SJSA1 (cell line): ENCODE data around the gene TYW3. TPM values are rescaled to one million over a fixed set of nuclear protein-coding genes. Genes with fewer than 3 reads are reported as not detected.

ENCODE experiments used
- DNase-seq, 2 experiments: peaks; one replicate each; pipeline ENCODE4 v3.0.0-alpha.2; 2015 to 2020; ENCODE audit warnings: low spot score in 2 of 2, low read depth in 1 of 2
- H3K27ac ChIP-seq: fragments of 250-450 bp; sonication (Bioruptor Pico); 2 replicates; pipeline ENCODE4 v1.5.1; 2020; ENCODE audit warnings: mild to moderate bottlenecking, moderate library complexity
- H3K27me3 ChIP-seq: fragments of 250-450 bp; sonication (Bioruptor Pico); replicated peaks from 2 replicates; pipeline ENCODE4 v1.5.1; 2020; ENCODE audit warnings: mild to moderate bottlenecking, moderate library complexity
- H3K36me3 ChIP-seq: fragments of 250-450 bp; sonication (Bioruptor Pico); 2 replicates; pipeline ENCODE4 v1.5.1; 2020; ENCODE audit warnings: mild to moderate bottlenecking
- H3K4me1 ChIP-seq: fragments of 250-450 bp; sonication (Bioruptor Pico); replicated peaks from 2 replicates; pipeline ENCODE4 v1.6.1; 2021; ENCODE audit warnings: mild to moderate bottlenecking
- H3K4me3 ChIP-seq: fragments of 250-450 bp; sonication (Bioruptor Pico); 2 replicates; pipeline ENCODE4 v1.5.1; 2020; ENCODE audit warnings: mild to moderate bottlenecking
- H3K9me3 ChIP-seq: fragments of 250-450 bp; sonication (Bioruptor Pico); replicated peaks from 2 replicates; pipeline ENCODE4 v1.5.1; 2020; ENCODE audit warnings: mild to moderate bottlenecking
- total RNA-seq: library from RNA; depleted of rRNA; stranded (reverse); fragments of >200 nt; shearing (Covaris generic); gene quantifications from 2 replicates; pipeline ENCODE4 v1.2.3, GENCODE V29; 2014; rRNA removed

TYW3 gene
- total RNA-seq, result 25.8 and 41.4 TPM in 2 replicates

DNA sequence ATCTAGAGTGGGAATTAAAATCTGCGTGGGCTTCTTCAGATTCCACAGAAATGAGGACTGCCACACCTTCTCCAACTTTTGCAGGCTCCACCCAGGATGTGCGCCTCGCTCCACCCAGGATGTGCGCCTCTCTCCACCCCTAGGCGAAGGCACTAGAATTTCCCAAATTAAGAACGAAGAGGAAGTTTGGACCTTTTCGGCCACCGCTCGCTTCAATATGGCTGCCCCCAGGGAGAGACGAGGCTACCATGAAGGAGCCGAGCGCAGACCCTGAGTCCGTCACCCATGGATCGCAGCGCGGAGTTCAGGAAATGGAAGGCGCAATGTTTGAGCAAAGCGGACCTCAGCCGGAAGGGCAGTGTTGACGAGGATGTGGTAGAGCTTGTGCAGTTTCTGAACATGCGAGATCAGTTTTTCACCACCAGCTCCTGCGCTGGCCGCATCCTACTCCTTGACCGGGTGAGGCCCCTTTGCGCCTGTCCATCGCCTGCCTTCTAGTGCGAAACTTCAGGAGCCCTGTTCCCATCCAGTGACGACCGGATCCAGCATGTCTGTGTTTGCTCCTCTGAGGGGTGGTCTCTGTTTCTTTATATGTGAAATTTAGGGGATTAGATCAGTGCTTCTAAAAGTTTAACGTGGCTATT, at the start of gene TYW3, which contains the start of gene CRYZ:
TSS of gene TYW3 (plus strand) at position 193 of the 644 bp plus-strand sequence. CDS start at position 286, 93 bp downstream.
TSS of gene CRYZ (minus strand) at position 91 of the 644 bp plus-strand sequence. CDS start 8,229 bp downstream, outside the sequence.
- peaks cover 26% of the 10 kb centered on the region for H3K4me1 ChIP-seq
- peak within 1 kb of the TSS; percentile 73 for H3K27ac ChIP-seq
- H3K36me3 ChIP-seq, result peaks cover 38% of the 10 kb centered on the region
- no peaks in the 10 kb centered on the region for H3K9me3 ChIP-seq
- no peaks in the 10 kb centered on the region for H3K27me3 ChIP-seq
- peak; percentile 92 to 95 for DNase-seq
- peak within 1 kb of the TSS; percentile 64 for H3K4me3 ChIP-seq

DNA sequence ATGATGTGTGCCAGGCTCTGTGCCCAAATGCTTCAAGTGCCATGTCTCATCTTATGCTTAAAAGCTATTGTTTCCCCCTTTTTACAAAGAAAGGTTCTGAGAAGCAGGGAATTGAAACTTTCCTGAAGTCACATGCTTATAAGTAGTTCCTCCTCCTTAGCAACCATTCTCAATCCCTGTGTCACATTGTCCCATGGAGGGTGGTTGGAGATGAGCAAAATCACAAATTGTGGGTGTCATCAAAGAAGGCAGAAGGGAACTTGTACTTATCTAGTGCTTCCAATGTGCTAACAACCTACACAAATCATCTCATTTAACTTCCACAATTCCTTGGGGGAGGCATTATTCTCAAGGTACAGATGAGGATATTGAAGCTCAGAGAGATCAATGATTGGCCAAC, 49.3 kb upstream of the TYW3 start:
- Histone ChIP-seq H3K27me3 (peaks cover 3% of the 10 kb centered on the region; the same call in 1 of the 2 replicates), H3K27ac (no peak overlapping the region), H3K4me3 (no peak overlapping the region), H3K36me3 (no peaks in the 10 kb centered on the region), H3K9me3 (no peaks in the 10 kb centered on the region), H3K4me1 (no peaks in the 10 kb centered on the region)
- DNase-seq, result no peak

- H3K4me1 ChIP-seq, result no peaks in the 10 kb centered on the region
- H3K27me3 ChIP-seq, result peaks cover 3% of the 10 kb centered on the region; the same call in 1 of the 2 replicates
These were observed 48.7 kb upstream of the TYW3 start for GRCh38 chr1:74684301-74684700.

DNA sequence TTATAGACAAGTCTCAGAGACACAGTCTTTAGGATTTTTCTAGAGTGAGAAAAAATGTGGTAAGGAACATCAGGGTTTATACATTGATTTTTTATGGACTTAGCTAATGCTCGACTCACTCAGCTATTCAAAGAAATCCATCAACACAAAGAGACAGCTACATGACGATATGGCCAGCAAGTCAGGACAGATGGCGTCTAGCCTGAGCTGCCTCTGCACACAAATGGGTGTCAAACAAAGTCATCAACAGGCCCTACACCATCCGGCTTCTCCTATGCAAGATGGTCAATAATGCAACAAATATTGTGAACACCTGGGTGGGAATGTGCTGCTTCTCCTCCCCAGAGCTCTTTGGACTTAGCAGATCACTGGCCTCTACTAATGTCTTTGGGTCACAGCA, 46.0 kb upstream of the TYW3 start:
- H3K27ac ChIP-seq, result no peak overlapping the region
- H3K27me3 ChIP-seq, result peaks cover 3% of the 10 kb centered on the region; the same call in 1 of the 2 replicates
- H3K9me3 ChIP-seq, result no peaks in the 10 kb centered on the region
- H3K4me3 ChIP-seq, result no peak overlapping the region
- no peaks in the 10 kb centered on the region for H3K4me1 ChIP-seq
- no peaks in the 10 kb centered on the region for H3K36me3 ChIP-seq
- no peak for DNase-seq

More at GRCh38 chr1:74684301-74684700, 48.7 kb upstream of the TYW3 start:
- no peak overlapping the region for H3K4me3 ChIP-seq
- H3K36me3 ChIP-seq, result no peaks in the 10 kb centered on the region
- H3K9me3 ChIP-seq, result no peaks in the 10 kb centered on the region
- DNase-seq, result no peak
- no peak overlapping the region for H3K27ac ChIP-seq

DNA sequence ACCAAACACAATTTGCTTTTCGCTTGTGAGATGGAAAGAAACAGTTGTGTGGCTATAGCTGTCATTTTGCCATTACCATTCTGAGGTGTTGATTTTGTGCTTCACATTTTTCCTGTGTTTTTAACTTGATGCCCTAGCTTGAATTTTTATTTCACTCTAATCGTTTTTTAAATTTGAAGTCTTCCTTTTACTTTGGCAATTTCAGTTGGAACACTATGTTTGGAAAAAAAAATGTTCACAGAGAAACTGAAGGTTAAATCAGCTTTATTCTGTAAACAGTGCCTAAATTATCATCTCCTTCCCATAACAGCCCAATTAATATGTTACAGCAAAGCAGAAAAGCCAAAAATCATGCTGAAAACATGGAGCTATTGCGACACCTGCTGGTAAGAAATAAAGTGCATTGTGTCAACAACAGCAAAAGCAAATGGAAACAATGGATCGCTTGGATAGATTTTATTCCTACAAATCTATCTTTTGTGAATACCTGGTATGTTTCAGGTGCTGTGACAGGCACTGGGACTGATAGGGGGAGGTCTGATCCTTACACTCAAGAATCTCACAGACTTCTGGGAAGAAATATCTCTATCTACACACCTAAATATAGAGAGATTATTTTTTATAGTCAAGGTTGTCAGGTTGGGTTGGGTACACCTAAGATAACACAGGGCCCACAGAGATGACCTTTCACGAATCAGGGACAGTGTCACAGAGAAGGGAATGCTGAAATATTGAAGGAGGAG, 43.2 kb upstream of the TYW3 start:
- DNase-seq, result peak in 1 of 2 experiments; percentile 56
- no peaks in the 10 kb centered on the region for H3K9me3 ChIP-seq
- no peak overlapping the region for H3K4me3 ChIP-seq
- H3K4me1 ChIP-seq, result peaks cover 12% of the 10 kb centered on the region
- no peak overlapping the region for H3K27ac ChIP-seq
- H3K27me3 ChIP-seq, result no peaks in the 10 kb centered on the region; the same call in 1 of the 2 replicates
- H3K36me3 ChIP-seq, result no peaks in the 10 kb centered on the region

- no peaks in the 10 kb centered on the region for H3K9me3 ChIP-seq
- no peak overlapping the region for H3K27ac ChIP-seq
- no peaks in the 10 kb centered on the region for H3K36me3 ChIP-seq
- DNase-seq, result no peak
- no peaks in the 10 kb centered on the region; the same call in 1 of the 2 replicates for H3K27me3 ChIP-seq
- peaks cover 12% of the 10 kb centered on the region for H3K4me1 ChIP-seq
- H3K4me3 ChIP-seq, result no peak overlapping the region
These were observed 42.6 kb upstream of the TYW3 start for GRCh38 chr1:74690364-74690696.

DNA sequence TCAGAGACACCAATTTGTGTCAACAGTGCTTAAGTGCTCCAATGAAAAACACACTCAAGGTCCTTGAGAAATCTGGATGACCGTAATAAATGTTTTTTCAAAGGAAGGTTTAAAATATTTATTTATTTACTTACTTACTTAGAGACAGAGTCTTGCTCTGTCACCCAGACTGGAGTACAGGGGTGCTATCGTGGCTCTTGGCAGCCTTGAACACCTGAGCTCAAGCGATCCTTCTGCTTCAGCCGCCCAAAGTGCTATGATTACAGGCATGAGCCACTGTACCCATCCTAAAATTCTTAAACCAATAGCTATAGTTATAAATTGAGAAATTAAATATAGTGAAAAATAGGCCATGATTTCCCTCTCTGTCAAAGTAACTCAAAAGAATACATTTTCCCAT, 42.0 kb upstream of the TYW3 start:
- Histone ChIP-seq H3K4me3 (no peak overlapping the region), H3K9me3 (no peaks in the 10 kb centered on the region), H3K27me3 (no peaks in the 10 kb centered on the region; the same call in 1 of the 2 replicates), H3K27ac (no peak overlapping the region), H3K4me1 (peaks cover 12% of the 10 kb centered on the region), H3K36me3 (no peaks in the 10 kb centered on the region)
- no peak for DNase-seq

DNA sequence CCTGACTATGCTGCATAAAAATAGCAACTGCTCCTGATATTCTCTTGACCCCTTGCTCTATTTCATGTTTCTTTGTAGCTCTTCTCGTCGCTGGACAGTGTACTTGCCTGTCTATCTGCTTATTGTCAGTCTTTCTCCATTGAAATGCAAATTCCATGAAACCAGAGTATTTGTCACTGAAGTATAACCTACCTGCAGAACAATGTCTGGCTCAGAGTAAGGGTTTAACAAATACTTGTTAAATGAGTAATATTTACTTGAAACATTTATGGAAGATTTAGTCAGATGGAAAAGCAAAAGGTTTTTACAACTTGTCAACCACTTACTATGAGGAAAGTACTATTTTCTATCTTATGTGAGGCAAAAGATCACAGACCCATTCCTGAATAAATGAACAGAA, 39.5 kb upstream of the TYW3 start:
- Histone ChIP-seq H3K9me3 (no peaks in the 10 kb centered on the region), H3K36me3 (no peaks in the 10 kb centered on the region), H3K4me3 (no peak overlapping the region), H3K27ac (peak overlapping the region; percentile 4; the same call in 1 of the 2 replicates), H3K27me3 (no peaks in the 10 kb centered on the region; the same call in 1 of the 2 replicates), H3K4me1 (peaks cover 12% of the 10 kb centered on the region)
- DNase-seq, result peak in 1 of 2 experiments; percentile 50

DNA sequence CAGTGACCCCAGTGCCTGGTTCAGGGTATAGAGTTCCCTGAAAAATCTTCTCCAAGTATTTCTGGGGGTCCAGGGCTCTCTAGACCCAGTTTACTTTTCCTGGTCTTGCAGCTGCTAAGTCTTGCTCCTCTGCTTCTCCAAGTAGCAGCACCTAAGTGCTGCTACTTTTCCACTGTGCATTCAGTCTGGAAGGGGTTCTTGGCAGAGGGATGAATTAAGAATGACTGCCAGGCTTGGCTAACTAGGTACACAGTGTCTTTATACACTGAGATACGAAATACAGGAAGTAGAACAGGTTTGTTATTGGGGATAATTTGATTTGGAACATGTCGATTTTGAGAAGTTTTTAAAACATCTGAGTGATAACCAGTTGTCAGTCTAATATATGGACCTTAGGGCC, 35.1 kb upstream of the TYW3 start:
- H3K4me3 ChIP-seq, result no peak overlapping the region
- no peak for DNase-seq
- no peaks in the 10 kb centered on the region for H3K27me3 ChIP-seq
- no peak overlapping the region for H3K27ac ChIP-seq
- peaks cover 5% of the 10 kb centered on the region for H3K36me3 ChIP-seq
- no peaks in the 10 kb centered on the region for H3K9me3 ChIP-seq
- H3K4me1 ChIP-seq, result peaks cover 12% of the 10 kb centered on the region

- H3K27ac ChIP-seq, result no peak overlapping the region
- H3K4me3 ChIP-seq, result no peak overlapping the region
- H3K27me3 ChIP-seq, result no peaks in the 10 kb centered on the region
- no peaks in the 10 kb centered on the region for H3K9me3 ChIP-seq
- H3K4me1 ChIP-seq, result no peaks in the 10 kb centered on the region; the same call in 1 of the 2 replicates
- no peak for DNase-seq
- peaks cover 13% of the 10 kb centered on the region for H3K36me3 ChIP-seq
These were observed 33.6 kb upstream of the TYW3 start for GRCh38 chr1:74699331-74699730.

- H3K4me1 ChIP-seq, result no peaks in the 10 kb centered on the region
- H3K27me3 ChIP-seq, result no peaks in the 10 kb centered on the region
- H3K4me3 ChIP-seq, result no peak overlapping the region
- DNase-seq, result no peak
- H3K36me3 ChIP-seq, result peaks cover 44% of the 10 kb centered on the region
- H3K9me3 ChIP-seq, result no peaks in the 10 kb centered on the region
- H3K27ac ChIP-seq, result no peak overlapping the region
These were observed 29.4 kb upstream of the TYW3 start for GRCh38 chr1:74703386-74704182.

DNA sequence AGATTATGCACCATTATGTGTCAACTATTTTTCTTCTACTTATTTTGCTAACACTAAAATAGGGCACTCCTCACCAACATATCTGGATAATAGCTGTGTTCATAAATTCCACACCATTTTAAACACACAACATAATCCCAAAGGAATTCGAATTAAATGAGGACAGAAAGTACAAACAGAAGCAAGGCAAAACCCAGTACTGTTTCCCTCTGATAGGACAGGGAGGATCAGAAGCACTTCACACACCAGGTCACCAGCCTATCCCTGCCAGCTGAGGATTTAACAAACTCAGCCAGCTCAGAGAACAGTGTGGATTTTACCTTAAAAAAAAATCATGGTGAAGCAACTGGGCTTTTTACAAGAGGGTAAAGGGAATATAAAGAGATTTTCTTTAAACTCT, 20.1 kb upstream of the TYW3 start:
- Histone ChIP-seq H3K27ac (no peak overlapping the region), H3K36me3 (peaks cover 58% of the 10 kb centered on the region), H3K4me1 (no peaks in the 10 kb centered on the region), H3K9me3 (no peaks in the 10 kb centered on the region), H3K4me3 (no peak overlapping the region), H3K27me3 (no peaks in the 10 kb centered on the region)
- DNase-seq, result no peak

GRCh38 chr1:74713849-74714248, 19.1 kb upstream of the TYW3 start:
- Histone ChIP-seq H3K9me3 (no peaks in the 10 kb centered on the region), H3K27ac (no peak overlapping the region), H3K4me1 (no peaks in the 10 kb centered on the region), H3K27me3 (no peaks in the 10 kb centered on the region), H3K36me3 (peaks cover 58% of the 10 kb centered on the region), H3K4me3 (no peak overlapping the region)
- no peak for DNase-seq
